Measurements from ENCODE around the gene KCNJ4. TPM values are rescaled to one million over a fixed set of nuclear protein-coding genes. Genes with fewer than 3 reads are reported as not detected.
A peak's percentile ranks its signal among the peaks of the same experiment; 100 is the strongest.

The KCNJ4 gene
- total and polyA plus RNA-seq, 7 experiments from 2014 or later = not detected

DNA sequence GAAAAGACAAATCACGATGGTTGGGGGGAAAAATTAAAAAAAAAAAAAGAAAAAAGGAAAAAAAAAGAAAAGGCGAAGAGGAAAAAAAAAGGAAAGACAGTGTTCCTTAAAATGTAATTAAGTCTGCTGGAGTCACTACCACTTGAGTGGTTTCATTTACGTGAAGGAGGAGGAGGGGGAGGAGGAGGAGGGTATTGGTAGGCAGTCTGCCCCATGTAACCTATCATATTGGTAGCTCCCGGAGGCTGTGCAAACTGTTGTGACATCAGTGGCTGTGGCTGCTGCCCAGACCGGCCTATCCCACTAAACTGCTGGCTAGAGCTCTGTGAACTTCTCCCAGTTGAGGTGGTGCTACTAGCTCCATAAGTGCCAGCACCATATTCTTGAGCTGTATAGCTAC, 30.8 kb upstream of the KCNJ4 start:
- no peak overlapping the region for H3K27ac ChIP-seq (ENCODE audit: low read depth, low read length)
- ChIA-PET POLR2A (interaction anchor here (6.2 kb wide), 1 partner anchor 16 kb away, joined by 23 read pairs; no protein-coding TSS in a partner anchor), CTCF (interaction anchor here (0.7 kb wide), 1 partner anchor 10 kb away, joined by 3 read pairs; no protein-coding TSS in a partner anchor)
- ATAC-seq = peak; percentile 46
- peaks cover 18 to 72% (median 54%) of the 10 kb centered on the region in 7 donors for H3K4me1 Mint-ChIP-seq
- peaks cover 21 to 92% (median 75%) of the 10 kb centered on the region in 3 experiments for H3K36me3 ChIP-seq (ENCODE audit: control insufficient read depth in 2 of 3, insufficient read depth in 3 of 3, low read length in 3 of 3)
- peaks cover 17 to 87% (median 66%) of the 10 kb centered on the region in 5 donors for H3K36me3 Mint-ChIP-seq
- H3K4me3 ChIP-seq (ENCODE audit: low read length) = no peak overlapping the region
- intact Hi-C loops (cut with micrococcal nuclease) = loop anchor here in 1 of 2 donors (10.0 kb wide), 1 partner anchor 49 kb away; no protein-coding TSS in a partner anchor
- H3K4me1 ChIP-seq (ENCODE audit: control insufficient read depth in 2 of 2, insufficient read depth in 2 of 2, low read length in 2 of 2) = no peaks in the 10 kb centered on the region
- peaks cover 0 to 5% (median 0%) of the 10 kb centered on the region in 11 donors for H3K9me3 Mint-ChIP-seq
- peak overlapping the region in 7 of 9 donors; percentile 38 to 80 (median 59) for H3K27ac Mint-ChIP-seq
- no peaks in the 10 kb centered on the region for H3K27me3 ChIP-seq (ENCODE audit: control insufficient read depth in 2 of 2, insufficient read depth in 2 of 2, low read length in 2 of 2)
- peak overlapping the region in 1 of 10 donors; percentile 12 for H3K4me3 Mint-ChIP-seq
- DNase-seq = no peak
- H3K27me3 Mint-ChIP-seq = no peaks in the 10 kb centered on the region
- no peaks in the 10 kb centered on the region for H3K9me3 ChIP-seq (ENCODE audit: control insufficient read depth in 2 of 3, low read length in 3 of 3)

DNA sequence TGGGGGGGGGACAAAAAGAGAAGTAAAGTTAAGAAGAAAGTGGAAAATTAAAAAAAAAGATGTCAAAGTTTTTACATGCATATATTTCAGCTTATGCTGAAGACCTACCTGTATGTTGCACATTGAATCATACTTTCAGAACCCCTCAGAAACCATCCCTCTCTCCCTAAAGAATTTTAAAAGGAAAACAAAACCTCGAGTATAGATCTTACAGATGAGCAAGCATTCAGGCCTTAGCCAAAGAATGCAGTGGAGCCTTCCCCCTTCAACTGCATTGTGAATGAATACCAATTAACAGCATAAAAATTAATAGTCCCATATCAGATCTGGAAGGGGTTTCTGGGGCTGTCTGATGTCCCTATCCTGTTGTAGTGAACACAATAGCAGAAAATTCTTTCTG, 29.2 kb upstream of the KCNJ4 start:
- peaks cover 10 to 75% (median 54%) of the 10 kb centered on the region in 5 donors for H3K36me3 Mint-ChIP-seq
- H3K27me3 Mint-ChIP-seq = no peaks in the 10 kb centered on the region
- Histone ChIP-seq H3K9me3 (ENCODE audit: control insufficient read depth in 2 of 3, low read length in 3 of 3) (no peaks in the 10 kb centered on the region), H3K36me3 (ENCODE audit: control insufficient read depth in 2 of 3, insufficient read depth in 3 of 3, low read length in 3 of 3) (peaks cover 10 to 76% (median 60%) of the 10 kb centered on the region in 3 experiments), H3K4me3 (ENCODE audit: low read length) (no peak overlapping the region), H3K27ac (ENCODE audit: low read depth, low read length) (no peak overlapping the region), H3K27me3 (ENCODE audit: control insufficient read depth in 2 of 2, insufficient read depth in 2 of 2, low read length in 2 of 2) (no peaks in the 10 kb centered on the region), H3K4me1 (ENCODE audit: control insufficient read depth in 2 of 2, insufficient read depth in 2 of 2, low read length in 2 of 2) (no peaks in the 10 kb centered on the region)
- DNase-seq = no peak
- no peak overlapping the region for H3K4me3 Mint-ChIP-seq
- H3K27ac Mint-ChIP-seq = peak overlapping the region in 6 of 9 donors; percentile 12 to 55 (median 32)
- POLR2A ChIA-PET = interaction anchor here (6.2 kb wide), 1 partner anchor 18 kb away, joined by 23 read pairs; no protein-coding TSS in a partner anchor
- no peak for ATAC-seq
- peaks cover 18 to 57% (median 39%) of the 10 kb centered on the region in 7 donors for H3K4me1 Mint-ChIP-seq
- CTCF ChIA-PET = interaction anchor here (1.7 kb wide), 1 partner anchor 9 kb away, joined by 5 read pairs; no protein-coding TSS in a partner anchor
- intact Hi-C loops (cut with micrococcal nuclease) = loop anchor here in 1 of 2 donors (10.0 kb wide), 1 partner anchor 51 kb away; no protein-coding TSS in a partner anchor
- H3K9me3 Mint-ChIP-seq = peaks cover 0 to 5% (median 0%) of the 10 kb centered on the region in 11 donors

DNA sequence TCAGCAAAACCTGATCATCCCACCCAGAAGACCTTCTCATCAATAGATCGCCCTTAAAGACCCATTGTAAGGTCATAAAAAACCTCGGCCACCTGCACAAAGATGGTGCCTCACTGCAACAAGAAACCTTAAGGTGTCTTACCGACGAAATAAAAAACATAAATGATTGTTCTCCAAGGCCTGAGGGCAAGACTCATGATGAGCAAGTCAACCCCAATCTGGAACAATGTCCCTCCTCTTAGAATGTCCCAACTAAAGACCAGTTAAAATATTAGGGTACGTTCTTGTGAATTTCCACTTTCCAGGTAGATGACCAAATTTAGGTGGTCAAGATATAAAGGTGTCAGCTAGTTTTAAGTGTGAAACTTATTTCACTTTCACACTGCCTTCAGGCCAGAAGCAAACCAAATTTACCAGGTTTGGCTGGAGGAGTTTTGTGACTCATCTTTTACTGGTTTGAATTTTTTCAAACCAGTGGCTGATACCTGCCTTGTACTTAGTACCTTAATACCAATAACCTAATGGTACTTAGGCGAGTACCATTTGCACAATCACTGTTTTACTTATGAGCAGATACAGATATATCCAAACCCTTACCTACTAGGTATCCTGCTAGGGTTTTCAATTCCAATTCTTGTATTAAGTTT, 27.8 kb upstream of the KCNJ4 start:
- Mint-ChIP-seq H3K4me3 (no peak overlapping the region), H3K36me3 (peaks cover 4 to 62% (median 49%) of the 10 kb centered on the region in 5 donors), H3K27ac (peak overlapping the region in 4 of 9 donors; percentile 1 to 45 (median 22)), H3K4me1 (peaks cover 15 to 46% (median 29%) of the 10 kb centered on the region in 7 donors), H3K27me3 (no peaks in the 10 kb centered on the region), H3K9me3 (peaks cover 0 to 4% (median 0%) of the 10 kb centered on the region in 11 donors)
- H3K27me3 ChIP-seq (ENCODE audit: control insufficient read depth in 2 of 2, insufficient read depth in 2 of 2, low read length in 2 of 2) = no peaks in the 10 kb centered on the region
- no peak overlapping the region for H3K4me3 ChIP-seq (ENCODE audit: low read length)
- ChIA-PET POLR2A (interaction anchor here (2.7 to 6.2 kb wide), 2 partner anchors 12 to 19 kb away, joined by 8 to 23 read pairs; no protein-coding TSS in a partner anchor), CTCF (no interaction called here)
- H3K9me3 ChIP-seq (ENCODE audit: control insufficient read depth in 2 of 3, low read length in 3 of 3) = no peaks in the 10 kb centered on the region
- ATAC-seq (no peak), DNase-seq (no peak)
- intact Hi-C loops (cut with micrococcal nuclease) = loop anchor here in 1 of 2 donors (10.0 kb wide), 1 partner anchor 52 kb away; no protein-coding TSS in a partner anchor
- H3K4me1 ChIP-seq (ENCODE audit: control insufficient read depth in 2 of 2, insufficient read depth in 2 of 2, low read length in 2 of 2) = no peaks in the 10 kb centered on the region
- H3K27ac ChIP-seq (ENCODE audit: low read depth, low read length) = no peak overlapping the region
- H3K36me3 ChIP-seq (ENCODE audit: control insufficient read depth in 2 of 3, insufficient read depth in 3 of 3, low read length in 3 of 3) = peaks cover 10 to 63% (median 46%) of the 10 kb centered on the region in 3 experiments

DNA sequence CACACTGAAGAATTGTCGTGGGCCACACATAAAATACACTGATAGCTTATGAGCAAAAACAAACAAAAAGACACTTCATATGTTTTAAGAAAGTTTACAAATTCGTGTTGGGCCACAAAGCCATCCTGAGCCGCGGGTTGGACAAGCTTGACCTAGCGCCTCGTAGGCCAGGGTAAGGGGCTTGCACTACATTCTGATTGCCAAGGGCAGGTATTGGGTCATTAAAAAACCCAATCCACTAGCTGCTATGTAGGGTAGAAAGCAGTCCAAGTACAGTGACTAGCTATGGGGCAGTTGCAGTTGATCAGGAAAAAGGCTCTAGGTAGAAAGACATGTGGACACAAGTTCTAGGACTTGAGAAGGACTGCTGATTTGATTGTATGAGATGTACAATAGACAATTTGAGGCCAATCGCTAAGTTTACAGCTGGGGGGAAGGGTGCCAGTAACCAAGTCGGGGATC, 26.9 kb upstream of the KCNJ4 start:
- Mint-ChIP-seq H3K27ac (peak overlapping the region in 5 of 9 donors; percentile 20 to 77 (median 24)), H3K4me3 (peak overlapping the region in 1 of 10 donors; percentile 16), H3K36me3 (peaks cover 4 to 59% (median 47%) of the 10 kb centered on the region in 5 donors), H3K9me3 (peaks cover 0 to 3% (median 0%) of the 10 kb centered on the region in 11 donors), H3K27me3 (no peaks in the 10 kb centered on the region), H3K4me1 (peaks cover 15 to 44% (median 25%) of the 10 kb centered on the region in 7 donors)
- Histone ChIP-seq H3K4me3 (ENCODE audit: low read length) (no peak overlapping the region), H3K9me3 (ENCODE audit: control insufficient read depth in 2 of 3, low read length in 3 of 3) (no peaks in the 10 kb centered on the region), H3K4me1 (ENCODE audit: control insufficient read depth in 2 of 2, insufficient read depth in 2 of 2, low read length in 2 of 2) (no peaks in the 10 kb centered on the region), H3K27ac (ENCODE audit: low read depth, low read length) (no peak overlapping the region), H3K27me3 (ENCODE audit: control insufficient read depth in 2 of 2, insufficient read depth in 2 of 2, low read length in 2 of 2) (no peaks in the 10 kb centered on the region), H3K36me3 (ENCODE audit: control insufficient read depth in 2 of 3, insufficient read depth in 3 of 3, low read length in 3 of 3) (peaks cover 10 to 55% (median 38%) of the 10 kb centered on the region in 3 experiments)
- ChIA-PET POLR2A (interaction anchor here (0.6 to 6.2 kb wide), 4 partner anchors 9 to 32 kb away, joined by 3 to 23 read pairs (median 12); no protein-coding TSS in a partner anchor), CTCF (interaction anchor here (0.9 kb wide), 1 partner anchor 20 kb away, joined by 4 read pairs; no protein-coding TSS in a partner anchor)
- no peak for DNase-seq
- ATAC-seq = no peak
- intact Hi-C loops (cut with micrococcal nuclease) = loop anchor here in 1 of 2 donors (10.0 kb wide), 1 partner anchor 53 kb away; no protein-coding TSS in a partner anchor

DNA sequence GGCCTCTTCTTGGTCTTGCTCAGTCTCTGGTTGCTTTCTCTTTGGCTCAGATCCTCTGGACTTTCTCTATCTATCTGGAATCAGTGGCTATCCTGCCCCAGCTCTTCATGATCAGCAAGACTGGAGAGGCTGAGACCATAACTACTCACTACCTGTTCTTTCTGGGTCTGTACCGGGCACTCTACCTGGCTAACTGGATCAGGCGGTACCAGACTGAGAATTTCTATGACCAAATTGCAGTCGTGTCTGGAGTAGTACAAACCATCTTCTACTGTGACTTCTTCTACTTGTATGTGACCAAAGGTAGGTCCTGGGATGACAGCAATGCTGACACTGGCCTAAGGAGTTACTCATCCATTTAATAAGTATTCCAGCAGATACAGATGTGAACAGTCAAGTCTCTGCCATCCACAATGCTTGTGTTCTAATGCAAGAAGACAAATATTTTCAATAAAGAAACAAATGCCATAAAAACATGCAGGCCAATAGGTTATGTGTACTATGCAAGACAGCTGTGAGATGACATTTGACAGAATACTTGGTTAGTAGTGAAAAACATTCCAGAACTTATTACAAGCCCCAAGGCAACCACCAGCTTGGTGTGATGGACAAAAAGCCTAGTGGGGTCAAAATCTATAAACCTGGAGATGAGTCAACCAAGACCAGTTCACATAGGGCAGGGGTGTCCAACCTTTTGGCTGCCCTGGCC, 26.3 kb upstream of the KCNJ4 start:
- Mint-ChIP-seq H3K9me3 (peaks cover 0 to 3% (median 0%) of the 10 kb centered on the region in 11 donors), H3K27ac (peak overlapping the region in 7 of 9 donors; percentile 23 to 72 (median 60)), H3K4me3 (peak overlapping the region in 1 of 10 donors; percentile 16), H3K36me3 (peaks cover 4 to 54% (median 46%) of the 10 kb centered on the region in 5 donors), H3K27me3 (no peaks in the 10 kb centered on the region), H3K4me1 (peaks cover 9 to 38% (median 19%) of the 10 kb centered on the region in 7 donors)
- CTCF ChIA-PET = interaction anchor here (0.9 kb wide), 1 partner anchor 21 kb away, joined by 4 read pairs; no protein-coding TSS in a partner anchor
- Histone ChIP-seq H3K27ac (ENCODE audit: low read depth, low read length) (no peak overlapping the region), H3K4me1 (ENCODE audit: control insufficient read depth in 2 of 2, insufficient read depth in 2 of 2, low read length in 2 of 2) (no peaks in the 10 kb centered on the region), H3K9me3 (ENCODE audit: control insufficient read depth in 2 of 3, low read length in 3 of 3) (no peaks in the 10 kb centered on the region), H3K27me3 (ENCODE audit: control insufficient read depth in 2 of 2, insufficient read depth in 2 of 2, low read length in 2 of 2) (no peaks in the 10 kb centered on the region), H3K4me3 (ENCODE audit: low read length) (no peak overlapping the region), H3K36me3 (ENCODE audit: control insufficient read depth in 2 of 3, insufficient read depth in 3 of 3, low read length in 3 of 3) (peaks cover 10 to 49% (median 32%) of the 10 kb centered on the region in 3 experiments)
- DNase-seq = no peak
- intact Hi-C loops (cut with micrococcal nuclease) = loop anchor here in 1 of 2 donors (10.0 kb wide), 1 partner anchor 53 kb away; no protein-coding TSS in a partner anchor
- ATAC-seq = no peak
- POLR2A ChIA-PET = interaction anchor here (0.7 to 6.2 kb wide), 4 partner anchors 10 to 1435 kb away, joined by 4 to 23 read pairs (median 12); no protein-coding TSS in a partner anchor
